K562 (cell line): ENCODE measurements around the gene CTIF. TPM values are rescaled to one million over a fixed set of nuclear protein-coding genes. Genes with fewer than 3 reads are reported as not detected.

ENCODE experiments used
- ATAC-seq: fragments of 200-7000 bp; cut with Tn5 transposase; 3 replicates; pipeline ENCODE4 v1.9.1; 2020; ENCODE audit warnings: moderate library complexity
- BruUV-seq: library from RNA; stranded (reverse); fragments of 400-500 nt; replicated peaks from 2 replicates; lab custom pipeline; 2021; lab: Mats Ljungman, UMichigan
- CTCF ChIA-PET: fragments of 300-600 bp; formaldehyde crosslinking; extraction: SDS; loops from one replicate; lab custom pipeline; 2021; ENCODE audit warnings: low intra/inter-chr PET ratio; lab: Yijun Ruan, JAX
- POLR2A ChIA-PET: fragments of 300-600, 350-650 bp; sonication (Branson Sonifier 250); formaldehyde crosslinking; extraction: SDS; loops from one replicate; lab custom pipeline; 2021; ENCODE audit warnings: antibody characterized with exemption, inconsistent platforms; lab: Yijun Ruan, JAX
- DNase-seq, 4 experiments: peaks; one replicate each; pipeline versions ENCODE4 v3.0.0 to v3.0.0-alpha.2; 2011 to 2018; ENCODE audit warnings: low spot score in 3 of 4, mixed read lengths in 3 of 4; ENCODE audit errors: extremely low read depth in 1 of 4
- FAIRE-seq: peaks from 2 replicates; lab custom pipeline; 2011; peaks lifted over from hg19 to GRCh38; lab: Jason Lieb, UNC
- H2AFZ ChIP-seq: 2 replicates; pipeline ENCODE4 v1.6.0; 2011; ENCODE audit warnings: low read depth, low read length, control low read depth, inconsistent platforms
- H3K27ac ChIP-seq: fragments of 200-600 bp; 3 replicates; pipeline ENCODE4 v1.8.0; 2011; ENCODE audit warnings: low read depth, mild to moderate bottlenecking, control low read depth, inconsistent platforms, low read length, moderate library complexity, mixed read lengths; ENCODE audit errors: extremely low read depth
- H3K27me3 ChIP-seq, 2 experiments: fragments of 300-600 bp in 1 of 2; 2 replicates in 1 of 2; 3 replicates in 1 of 2; pipeline versions ENCODE4 v1.6.0 to v1.8.0; 2011; ENCODE audit warnings: inconsistent platforms in 2 of 2, low read length in 2 of 2, mild to moderate bottlenecking in 1 of 2, mixed read lengths in 1 of 2, moderate library complexity in 1 of 2; ENCODE audit not compliant: control insufficient read depth in 2 of 2, insufficient read depth in 2 of 2
- H3K36me3 ChIP-seq: fragments of 300-600 bp; 3 replicates; pipeline ENCODE4 v1.8.0; 2011; ENCODE audit warnings: mild to moderate bottlenecking, low read length, inconsistent platforms; ENCODE audit not compliant: control insufficient read depth, insufficient read depth
- H3K4me1 ChIP-seq, 2 experiments: fragments of 200-600 bp in 1 of 2; replicated peaks in 1 of 2; 2 replicates in 1 of 2; 3 replicates in 1 of 2; pipeline versions ENCODE4 v1.5.1 to v1.8.0; 2011; ENCODE audit warnings: inconsistent platforms in 2 of 2, low read length in 2 of 2, mild to moderate bottlenecking in 1 of 2, mixed read lengths in 1 of 2, moderate library complexity in 1 of 2; ENCODE audit not compliant: control insufficient read depth in 2 of 2, insufficient read depth in 2 of 2
- H3K4me2 ChIP-seq: 2 replicates; pipeline ENCODE4 v1.6.1; 2011; ENCODE audit warnings: low read length, control low read depth, inconsistent platforms, mixed read lengths; ENCODE audit not compliant: insufficient read depth
- H3K4me3 ChIP-seq: fragments of 200-600 bp; sonication (generic), shearing (Covaris generic); 2 replicates; pipeline ENCODE4 v1.5.1; 2016; ENCODE audit warnings: control low read depth, inconsistent platforms
- H3K79me2 ChIP-seq: fragments of 200-600 bp; 3 replicates; pipeline ENCODE4 v1.8.0; 2011; ENCODE audit warnings: low read length, inconsistent platforms; ENCODE audit not compliant: control insufficient read depth, insufficient read depth
- H3K9ac ChIP-seq, 2 experiments: 2 replicates each; pipeline versions ENCODE4 v1.6.0 to v1.6.1; 2011; ENCODE audit warnings: low read depth in 2 of 2, low read length in 2 of 2, control low read depth in 1 of 2, inconsistent platforms in 1 of 2, mild to moderate bottlenecking in 1 of 2, mixed read lengths in 1 of 2; ENCODE audit not compliant: insufficient read depth in 1 of 2
- H3K9me1 ChIP-seq: one replicate; pipeline ENCODE4 v1.6.0; 2011; ENCODE audit warnings: inconsistent platforms, mild to moderate bottlenecking, low read length, moderate library complexity; ENCODE audit not compliant: control insufficient read depth, insufficient read depth
- H3K9me3 ChIP-seq: replicated peaks from 2 replicates; pipeline ENCODE4 v1.5.1; 2011; ENCODE audit warnings: low read depth, low read length, inconsistent platforms; ENCODE audit not compliant: control insufficient read depth, insufficient read depth
- H4K20me1 ChIP-seq: replicated peaks from 2 replicates; pipeline ENCODE4 v1.6.1; 2011; ENCODE audit warnings: low read length, inconsistent platforms, mixed read lengths; ENCODE audit not compliant: control insufficient read depth, insufficient read depth
- ATF2 ChIP-seq: sonication (generic); formaldehyde crosslinking; IDR thresholded peaks from 2 replicates; pipeline ENCODE4 v1.8.1; 2022; ENCODE audit warnings: missing genetic modification reagents
- KDM4B ChIP-seq, 2 experiments: fragments of 450-650 bp in 1 of 2; sonication (generic) in 1 of 2; IDR thresholded peaks; 2 replicates each; pipeline ENCODE4 v1.6.1; 2016 to 2017; ENCODE audit warnings: borderline replicate concordance in 2 of 2, antibody characterized with exemption in 1 of 2, low read depth in 1 of 2, mild to moderate bottlenecking in 1 of 2
- MED1 ChIP-seq: sonication (generic); formaldehyde crosslinking; IDR thresholded peaks from 2 replicates; pipeline ENCODE4 v1.8.1; 2023; ENCODE audit warnings: missing genetic modification reagents, borderline replicate concordance
- MEF2D ChIP-seq: conservative IDR thresholded peaks from 2 replicates; pipeline ENCODE4 v1.6.1; 2016; ENCODE audit warnings: low read depth, missing genetic modification characterization, missing compliant biosample characterization
- MITF ChIP-seq: IDR thresholded peaks from 2 replicates; pipeline ENCODE4 v1.6.1; 2014; ENCODE audit warnings: antibody characterized with exemption
- NFXL1 ChIP-seq: fragments of 450-650 bp; formaldehyde crosslinking; IDR thresholded peaks from 2 replicates; pipeline ENCODE4 v1.4.0; 2021; ENCODE audit warnings: mild to moderate bottlenecking
- NR2F6 ChIP-seq: fragments of 450-650 bp; formaldehyde crosslinking; IDR thresholded peaks from 2 replicates; pipeline ENCODE4 v1.4.0; 2020; ENCODE audit warnings: mild to moderate bottlenecking
- PCBP2 ChIP-seq: fragments of 200-400 bp; formaldehyde crosslinking; IDR thresholded peaks from 2 replicates; pipeline ENCODE4 v1.6.1; 2018; ENCODE audit warnings: low read length, low read depth, mild to moderate bottlenecking, moderate library complexity; ENCODE audit not compliant: poor library complexity, severe bottlenecking
- POLR2AphosphoS2 ChIP-seq: IDR thresholded peaks from 2 replicates; pipeline ENCODE4 v1.6.1; 2012; ENCODE audit warnings: low read length, improper control_type of control experiment
- RFX1 ChIP-seq: fragments of 450-650 bp; IDR thresholded peaks from 2 replicates; pipeline ENCODE4 v1.6.1; 2016; ENCODE audit warnings: mild to moderate bottlenecking, moderate library complexity
- TAL1 ChIP-seq: fragments of 450-650 bp; IDR thresholded peaks from 2 replicates; pipeline ENCODE4 v1.6.1; 2016; ENCODE audit warnings: mild to moderate bottlenecking
- TEAD1 ChIP-seq, 2 experiments: fragments of 450-650 bp in 1 of 2; sonication (generic) in 1 of 2; formaldehyde crosslinking; IDR thresholded peaks; 2 replicates each; pipeline versions ENCODE4 v1.4.0 to v1.8.0; 2020 to 2022; ENCODE audit warnings: mild to moderate bottlenecking in 2 of 2, missing genetic modification reagents in 1 of 2
- ZBTB43 ChIP-seq: sonication (generic); formaldehyde crosslinking; IDR thresholded peaks from 2 replicates; pipeline ENCODE4 v1.8.0; 2023; ENCODE audit warnings: mild to moderate bottlenecking, missing genetic modification reagents
- ZFP36 ChIP-seq: fragments of 150-350 bp; IDR thresholded peaks from 2 replicates; pipeline ENCODE4 v1.6.1; 2018; ENCODE audit warnings: low read length, low read depth; ENCODE audit not compliant: partially characterized antibody
- ZNF197 ChIP-seq: fragments of 200-800 bp; sonication (Bioruptor generic); IDR thresholded peaks from 2 replicates; pipeline ENCODE4 v1.6.1; 2016; ENCODE audit warnings: low read depth, missing genetic modification characterization, missing compliant biosample characterization
- WGBS: fragments of 100-300 bp; shearing (Covaris generic); methylation state at CpG from one replicate; pipeline ENCODE4 v1.1.6; 2016; ENCODE audit warnings: low coverage, mixed read lengths; ENCODE audit not compliant: insufficient coverage; ENCODE audit errors: missing lambda C conversion rate; 5-methylcytosine and 5-hydroxymethylcytosine counted together
- in situ Hi-C: fragments of 300-500 bp; cut with MboI; formaldehyde crosslinking; loops from 4 replicates; pipeline ENCODE4 v1.15.0; 2018; ENCODE audit warnings: inconsistent platforms, mixed read lengths
- intact Hi-C: fragments of 100-400 bp; cut with micrococcal nuclease; formaldehyde crosslinking; loops from 2 replicates; pipeline ENCODE4 v1.14.2; 2022
- polyA plus RNA-seq, 8 experiments: library from polyadenylated mRNA; depleted of rRNA in 4 of 8; stranded (reverse) in 5 of 8; unstranded in 3 of 8; fragments of >200 nt; fragmentation: Nextera tagmentation in 2 of 8; fragmentation: Illumina TruSeq in 1 of 8; extraction: Ambion mirVana in 2 of 8; extraction: Trizol in 1 of 8; gene quantifications; 2 replicates each; pipeline versions ENCODE4 v1.2.1 to v1.2.3, GENCODE V29; 2011 to 2014; ENCODE audit warnings: inconsistent platforms in 1 of 8, missing spikeins in 1 of 8
- total RNA-seq, 7 experiments: library from RNA; depleted of rRNA in 6 of 7; stranded (reverse); fragments of >200 nt in 6 of 7; fragmentation: Illumina TruSeq in 2 of 7; extraction: Trizol in 2 of 7; gene quantifications; 2 replicates each; pipeline versions ENCODE4 v1.2.1 to v1.2.3, GENCODE V29; 2011 to 2021; ENCODE audit warnings: low replicate concordance in 1 of 7

Gene CTIF
- total and polyA plus RNA-seq, 9 of the 15 experiments (the other 6 are each of a cell fraction or from before 2014, with no cell fraction given) = 0.17 to 11.5 (median 2.2) TPM

GRCh38 chr18:48706731-48707130 is 167.9 kb downstream of the CTIF start:
- in situ Hi-C loops (no loop called here), intact Hi-C loops (no loop called here)
- Histone ChIP-seq H3K9me1 (no peaks in the 10 kb centered on the region), H3K79me2 (no peaks in the 10 kb centered on the region), H3K9ac (no peak overlapping the region), H3K4me1 (peaks cover 3 to 9% of the 10 kb centered on the region in 2 experiments; a peak in 3 of 5 replicates), H3K36me3 (no peaks in the 10 kb centered on the region), H3K9me3 (no peaks in the 10 kb centered on the region), H2AFZ (no peak overlapping the region), H3K4me3 (no peak overlapping the region), H3K27ac (no peak overlapping the region), H3K4me2 (no peak overlapping the region), H3K27me3 (no peaks in the 10 kb centered on the region)
- FAIRE-seq (no peak), ATAC-seq (no peak), DNase-seq (no peak)
- POLR2A ChIA-PET = interaction anchor here (0.6 to 0.8 kb wide), 2 partner anchors 219 to 246 kb away, joined by 3 read pairs; no protein-coding TSS in a partner anchor
- CTCF ChIA-PET = no interaction called here
- no TSS peak for BruUV-seq
- TF ChIP-seq POLR2AphosphoS2 (no peak), ZFP36 (no peak), MED1 (CRISPR knock-in tag) (no peak), ZNF197 (CRISPR knock-in tag) (no peak), ZBTB43 (CRISPR knock-in tag) (no peak), PCBP2 (no peak), RFX1 (no peak), NFXL1 (CRISPR knock-in tag) (no peak), MITF (no peak), TAL1 (no peak), MEF2D (tag) (no peak), TEAD1 (CRISPR knock-in tag; IDR thresholded peaks at IDR 0.05) (no peak), KDM4B (IDR thresholded peaks at IDR 0.05; ENCODE audit: borderline replicate concordance in 2 of 2, low read depth in 1 of 2) (no peak), NR2F6 (CRISPR knock-in tag) (no peak), ATF2 (CRISPR knock-in tag) (no peak)
- TF ChIP-seq, all 486 proteins: peak for 0
- 0 out of 2 replicates have a peak, but pooled peaks cover 4% of the 10 kb centered on the region for H4K20me1 ChIP-seq
- 45% methylated on average over 5 of the region's 5 CpGs for WGBS
